ENCODE measurements around the gene EPB41L4A.

Gene EPB41L4A

DNA sequence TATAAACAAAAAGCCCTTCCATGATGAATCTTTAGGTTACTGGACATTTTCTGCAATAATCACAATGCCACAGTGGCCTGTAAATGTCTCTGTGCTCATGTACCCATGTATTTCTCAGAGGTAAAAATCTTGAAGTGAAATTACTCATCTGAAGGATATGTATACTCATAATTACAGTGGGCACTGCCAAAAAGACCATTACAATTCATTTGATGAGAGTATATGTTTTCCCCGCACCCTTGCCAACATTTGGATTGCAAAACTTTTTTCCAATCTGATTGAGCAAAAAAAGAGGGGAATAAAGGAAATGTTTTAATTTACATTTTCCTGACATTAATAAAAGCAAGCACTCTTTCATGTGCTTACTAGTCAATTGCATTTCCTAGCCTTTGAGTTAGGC, 110.5 kb downstream of the EPB41L4A start:
- no peak for DNase-seq (ENCODE audit: low spot score)

- DNase-seq (ENCODE audit: low spot score), result no peak
These were observed 112.1 kb downstream of the EPB41L4A start for GRCh38 chr5:112306956-112307355.

- DNase-seq (ENCODE audit: low spot score), result no peak
These were observed 114.3 kb downstream of the EPB41L4A start for GRCh38 chr5:112304743-112305142.

- no peak for DNase-seq (ENCODE audit: low spot score)
These were observed 115.4 kb downstream of the EPB41L4A start for GRCh38 chr5:112303685-112304084.

- DNase-seq (ENCODE audit: low spot score), result no peak
These were observed 125.0 kb downstream of the EPB41L4A start for GRCh38 chr5:112294126-112294525.

GRCh38 chr5:112293587-112293986, 125.5 kb downstream of the EPB41L4A start:
- DNase-seq (ENCODE audit: low spot score), result no peak

GRCh38 chr5:112290691-112291090, 128.4 kb downstream of the EPB41L4A start:
- no peak for DNase-seq (ENCODE audit: low spot score)

GRCh38 chr5:112289465-112289864, 129.6 kb downstream of the EPB41L4A start:
- DNase-seq (ENCODE audit: low spot score), result no peak

GRCh38 chr5:112283943-112284929, 134.8 kb downstream of the EPB41L4A start:
- no peak for DNase-seq (ENCODE audit: low spot score)

DNA sequence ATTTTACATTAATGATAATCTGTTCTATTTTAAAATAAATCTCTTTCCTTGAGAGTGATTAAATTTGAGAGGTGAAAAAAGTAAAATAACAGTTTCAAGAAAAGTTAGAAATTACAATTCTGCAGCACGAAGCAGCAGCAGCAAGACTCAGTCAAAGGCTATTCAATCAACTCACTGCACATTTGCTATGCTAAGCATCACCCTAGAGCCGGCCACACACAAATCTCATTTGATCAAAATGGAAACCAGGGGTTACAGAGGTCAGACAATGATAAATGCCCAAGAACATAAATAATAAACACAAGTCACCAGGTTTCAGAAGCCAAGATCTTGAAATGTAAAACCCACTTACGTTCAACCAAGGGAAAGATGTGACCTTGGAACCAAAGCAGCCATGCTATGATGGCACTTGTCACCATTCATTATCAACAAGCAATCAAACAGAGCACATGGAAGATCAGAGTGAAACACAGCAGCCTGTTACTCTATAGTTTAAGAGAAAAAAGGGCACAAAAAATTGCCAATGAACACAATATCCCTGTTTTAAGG, 136.0 kb downstream of the EPB41L4A start:
- DNase-seq (ENCODE audit: low spot score), result no peak

- DNase-seq (ENCODE audit: low spot score), result no peak
These were observed 140.0 kb downstream of the EPB41L4A start for GRCh38 chr5:112279082-112279481.

GRCh38 chr5:112276991-112277390, 142.1 kb downstream of the EPB41L4A start:
- no peak for DNase-seq (ENCODE audit: low spot score)

DNA sequence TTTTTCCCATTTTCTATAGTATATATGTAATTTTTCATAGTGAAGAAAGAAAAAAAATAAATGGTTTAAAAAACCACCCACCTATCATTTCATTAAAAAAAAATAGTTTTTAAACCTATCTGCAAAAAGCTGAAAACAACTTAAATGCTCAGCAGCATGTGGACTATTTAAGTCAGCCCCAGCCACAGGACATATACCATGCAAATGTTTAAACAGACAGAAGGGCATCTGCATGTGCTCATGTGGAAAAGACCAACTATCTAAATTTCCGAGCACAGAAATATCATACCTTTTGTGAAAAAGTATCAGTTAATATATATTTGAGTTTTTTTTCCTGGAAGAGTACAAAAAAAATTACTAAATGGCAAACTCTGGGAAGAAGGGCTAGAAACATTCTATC, 143.4 kb downstream of the EPB41L4A start:
- no peak for DNase-seq (ENCODE audit: low spot score)

- DNase-seq (ENCODE audit: low spot score), result no peak
These were observed 148.5 kb downstream of the EPB41L4A start for GRCh38 chr5:112270299-112271293.

- DNase-seq (ENCODE audit: low spot score), result no peak
These were observed 151.8 kb downstream of the EPB41L4A start for GRCh38 chr5:112267231-112267630.

- DNase-seq (ENCODE audit: low spot score), result no peak
These were observed 154.4 kb downstream of the EPB41L4A start for GRCh38 chr5:112264666-112265065.

DNA sequence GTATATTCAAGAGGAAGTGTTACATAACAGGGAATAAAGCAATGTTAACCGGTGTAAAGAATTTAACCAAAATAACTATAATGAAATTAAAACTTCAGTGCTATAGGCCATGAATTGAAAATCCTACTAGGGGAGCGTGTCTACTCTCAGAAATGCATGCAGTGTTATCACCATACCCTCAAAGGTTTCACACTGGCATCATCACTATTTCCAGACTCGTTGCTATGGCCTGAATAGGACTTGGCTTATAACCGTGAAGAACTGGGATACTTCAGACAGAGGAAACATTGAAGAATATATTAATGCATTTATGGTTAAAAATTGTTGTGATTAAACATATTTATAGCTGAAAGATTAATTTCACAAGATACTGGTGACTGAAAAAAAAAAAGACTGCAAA, 154.9 kb downstream of the EPB41L4A start:
- no peak for DNase-seq (ENCODE audit: low spot score)

DNA sequence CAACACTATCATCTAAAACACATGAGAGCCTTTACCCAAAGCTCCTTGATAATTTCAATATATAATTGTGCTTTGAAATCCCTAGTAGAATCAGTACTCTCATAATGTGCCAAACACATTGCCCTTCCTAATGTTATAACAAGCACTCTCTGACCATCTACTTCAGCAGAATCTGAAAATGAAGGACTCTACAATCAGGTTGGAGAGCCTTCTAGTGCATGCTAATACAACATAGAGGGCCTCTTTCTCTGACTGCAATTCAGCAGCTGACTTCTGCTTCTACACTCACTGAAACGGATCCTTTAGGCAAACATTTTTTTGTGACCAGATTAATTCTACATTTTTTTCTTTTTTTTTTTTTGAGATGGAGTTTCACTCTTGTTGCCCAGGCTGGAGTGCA, 155.6 kb downstream of the EPB41L4A start:
- DNase-seq (ENCODE audit: low spot score), result no peak

- DNase-seq (ENCODE audit: low spot score), result no peak
These were observed 160.5 kb downstream of the EPB41L4A start for GRCh38 chr5:112258571-112258970.

DNA sequence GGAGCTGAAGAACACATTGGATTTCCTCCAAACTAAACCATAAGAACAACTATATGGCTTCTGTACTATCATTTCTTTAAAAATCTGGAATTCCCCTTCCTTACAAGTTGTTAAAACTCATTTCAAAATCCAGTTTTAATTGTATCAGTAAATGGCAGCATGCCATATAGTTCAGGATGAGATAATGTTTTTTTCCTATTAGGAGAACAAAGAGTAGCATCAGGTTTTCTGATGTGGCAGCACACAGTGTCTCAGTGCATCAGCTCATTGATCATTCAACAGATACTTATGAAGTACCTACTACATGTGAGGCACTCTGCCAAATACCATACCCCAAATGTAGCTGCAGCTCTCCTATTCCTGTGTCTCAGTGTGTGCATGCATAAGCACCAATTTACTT, 161.1 kb downstream of the EPB41L4A start:
- no peak for DNase-seq (ENCODE audit: low spot score)

GRCh38 chr5:112257005-112257404, 162.1 kb downstream of the EPB41L4A start:
- DNase-seq (ENCODE audit: low spot score), result no peak

GRCh38 chr5:112254303-112254702, 164.8 kb downstream of the EPB41L4A start:
- no peak for DNase-seq (ENCODE audit: low spot score)
